Raji (cell line): ENCODE data around the gene FCSK.

Experiments
- POLR2A ChIP-seq: IDR thresholded peaks from 2 replicates; pipeline ENCODE4 v1.6.1; 2011; ENCODE audit warnings: low read depth, low read length, control low read depth; ENCODE audit not compliant: insufficient read depth

Gene FCSK

DNA sequence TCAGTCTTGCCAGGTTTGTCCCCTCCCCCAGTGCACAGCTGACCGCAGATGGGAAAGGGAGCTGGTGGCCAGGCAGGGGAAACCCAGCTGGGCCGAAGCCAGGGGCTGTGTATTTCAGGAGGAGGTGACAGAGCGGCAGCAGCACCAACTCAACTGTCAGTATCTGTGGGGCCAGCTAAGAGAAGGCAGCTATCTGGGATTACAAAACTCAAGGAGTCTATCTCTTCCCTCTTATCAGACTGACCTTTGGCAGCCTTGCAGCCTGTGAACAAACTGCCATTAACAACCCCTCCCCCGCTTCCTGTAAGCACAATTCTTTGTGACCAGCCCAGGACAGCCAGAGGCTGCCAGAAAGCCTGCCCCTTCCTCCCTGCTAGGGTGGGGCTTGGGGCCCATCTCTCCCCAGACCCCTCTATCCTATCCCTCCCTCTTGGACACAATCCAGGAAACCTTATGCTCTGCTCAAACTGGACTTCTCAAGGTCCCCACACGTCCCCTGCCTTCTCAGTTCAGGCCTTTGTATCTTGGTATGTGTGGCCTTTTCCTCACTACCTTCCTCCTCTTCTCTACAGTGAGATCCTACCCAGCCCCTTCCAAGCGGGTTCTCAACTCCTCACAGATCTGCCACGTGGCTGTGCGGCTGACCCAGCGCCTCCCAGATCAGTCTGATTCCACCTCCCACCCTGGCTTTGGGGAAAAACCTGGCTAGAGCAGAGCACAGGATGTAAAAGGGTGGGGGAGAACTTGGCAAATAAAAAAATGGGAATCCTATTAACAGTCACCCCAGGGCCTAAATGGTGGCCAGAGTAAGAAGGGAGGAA is 26.0 kb upstream of the FCSK start:
- TF ChIP-seq POLR2A: peak; percentile 38; the same call in 1 of the 2 replicates

DNA sequence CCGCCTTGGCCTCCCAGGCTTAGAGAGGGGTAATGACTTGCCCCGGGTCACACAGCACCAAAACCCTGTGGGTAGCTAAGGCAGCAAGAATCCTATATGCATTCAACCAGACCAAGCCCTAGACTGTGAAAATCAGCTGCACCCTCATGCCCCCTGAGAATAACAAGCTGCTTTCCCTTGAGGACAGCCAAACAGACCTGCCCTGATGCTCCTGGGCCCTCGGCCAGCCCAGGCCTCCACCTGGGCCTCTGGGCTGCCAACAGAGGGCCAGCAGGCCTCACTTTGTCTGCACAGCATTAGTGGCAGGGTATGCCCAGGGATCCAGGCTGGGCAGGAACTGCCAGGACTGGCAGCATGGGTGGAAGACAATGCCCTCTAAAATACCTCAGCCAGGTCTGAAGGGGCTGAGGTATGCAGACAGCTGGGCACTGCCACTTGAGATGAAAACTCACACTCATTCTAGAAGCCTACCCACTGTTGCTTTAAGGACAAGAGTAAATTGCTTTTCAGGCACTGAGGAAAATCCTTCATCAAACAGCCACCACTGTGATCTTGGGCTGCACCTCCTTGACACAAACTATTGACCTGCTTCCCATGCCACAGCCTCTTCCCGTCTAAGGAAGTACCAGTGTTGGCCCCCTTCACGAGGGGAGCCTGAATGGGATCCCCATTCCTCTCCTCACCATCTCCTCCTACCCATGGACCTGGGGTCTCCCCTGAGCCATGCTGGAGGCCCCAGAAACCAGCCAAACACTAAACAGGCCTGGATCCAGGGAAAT is 24.3 kb upstream of the FCSK start:
- TF ChIP-seq POLR2A: peak; percentile 31; the same call in 1 of the 2 replicates

DNA sequence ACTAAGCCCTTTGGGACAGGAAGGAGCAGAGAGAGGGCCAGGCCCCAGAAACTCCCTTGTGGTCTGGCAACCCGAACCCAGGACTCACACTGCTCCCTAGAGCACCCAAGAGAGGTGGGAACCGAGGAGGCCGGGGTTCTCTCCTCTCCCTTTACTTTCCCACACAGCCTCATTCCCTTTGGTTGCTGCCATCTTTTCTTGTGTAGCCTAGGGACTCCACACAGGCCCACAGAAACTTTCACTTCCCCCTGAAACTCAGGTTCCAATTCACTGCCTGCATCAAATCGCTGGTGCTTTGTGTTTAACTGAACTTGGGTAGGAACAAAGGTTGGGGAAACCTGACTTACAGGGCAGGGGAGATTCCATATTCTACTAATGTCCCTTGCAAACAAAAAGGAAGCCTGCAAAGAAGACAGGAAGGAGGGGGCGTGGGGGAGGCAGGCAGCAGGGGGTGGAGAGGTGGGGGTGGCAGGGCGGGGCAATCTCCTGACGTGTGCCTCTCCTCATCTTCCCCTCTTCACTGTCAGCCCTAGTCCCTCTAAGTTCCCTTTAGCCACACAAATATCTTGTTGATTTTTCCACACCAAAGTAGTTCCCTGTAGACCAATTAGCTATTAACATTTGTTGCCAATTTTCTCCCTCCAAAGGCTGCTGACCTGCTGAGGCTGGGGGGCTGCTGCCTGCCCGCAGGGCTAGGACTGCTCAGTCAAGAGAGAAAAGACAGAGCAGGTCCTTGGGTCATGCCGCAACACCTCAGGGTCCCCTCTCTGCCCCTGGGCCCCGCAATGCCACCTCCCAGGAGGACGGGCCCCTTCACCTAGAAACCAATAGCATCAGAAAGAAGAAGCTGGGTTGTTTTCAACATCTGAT is 23.5 kb upstream of the FCSK start:
- no peak for TF ChIP-seq POLR2A

DNA sequence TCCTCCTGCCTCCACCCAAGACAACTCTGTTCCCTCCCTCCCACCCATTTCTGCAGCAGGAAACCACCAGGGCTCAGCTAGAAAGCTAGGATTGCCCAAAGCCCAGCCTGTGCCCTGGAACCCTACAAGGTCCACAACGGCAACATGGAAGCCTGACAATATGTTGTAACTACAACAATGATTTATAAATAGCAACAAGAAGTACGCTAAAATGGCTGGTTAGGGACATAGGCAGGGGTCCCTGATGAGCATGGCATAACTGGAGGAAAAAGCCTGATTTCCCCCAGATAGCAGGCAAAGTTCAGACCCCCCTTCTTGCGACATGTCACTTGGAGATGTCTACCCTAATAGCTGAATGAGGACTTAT is 22.1 kb upstream of the FCSK start:
- TF ChIP-seq POLR2A: no peak

DNA sequence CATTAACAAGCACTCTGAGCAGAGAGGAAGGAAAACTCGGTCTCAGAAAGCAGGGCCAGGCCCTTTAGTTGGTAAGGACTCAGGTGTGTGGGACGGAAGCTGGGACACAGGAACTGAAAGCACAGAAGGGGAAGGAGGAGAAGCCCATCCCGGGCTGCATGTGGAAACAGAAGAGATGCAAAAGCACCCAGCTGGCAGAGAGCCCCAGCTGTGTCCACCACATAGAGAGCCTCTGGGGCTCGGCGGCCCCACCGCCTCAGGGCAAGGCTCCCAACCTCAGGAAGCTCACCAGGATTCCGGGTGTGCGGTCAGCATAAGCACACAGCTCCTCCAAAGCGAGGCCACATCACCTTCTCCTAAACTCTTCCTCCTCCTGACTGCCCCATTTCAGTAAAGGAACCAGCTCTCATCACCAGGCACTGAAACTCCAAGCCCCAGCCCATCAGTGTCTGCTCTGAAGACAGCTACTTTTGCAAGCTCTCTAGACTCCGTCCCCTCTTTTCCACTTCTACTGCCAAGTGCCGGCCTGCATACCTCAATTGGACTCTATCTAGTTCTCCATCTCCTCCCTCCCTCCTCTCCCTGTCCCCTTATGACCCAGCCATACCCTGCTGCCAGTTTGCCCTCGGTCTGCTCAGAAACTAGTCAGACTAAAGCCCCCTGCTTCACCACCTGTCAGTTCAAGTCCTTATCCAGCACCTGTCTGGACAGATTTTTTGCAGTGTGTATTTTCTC is 21.5 kb upstream of the FCSK start:
- no peak for TF ChIP-seq POLR2A

DNA sequence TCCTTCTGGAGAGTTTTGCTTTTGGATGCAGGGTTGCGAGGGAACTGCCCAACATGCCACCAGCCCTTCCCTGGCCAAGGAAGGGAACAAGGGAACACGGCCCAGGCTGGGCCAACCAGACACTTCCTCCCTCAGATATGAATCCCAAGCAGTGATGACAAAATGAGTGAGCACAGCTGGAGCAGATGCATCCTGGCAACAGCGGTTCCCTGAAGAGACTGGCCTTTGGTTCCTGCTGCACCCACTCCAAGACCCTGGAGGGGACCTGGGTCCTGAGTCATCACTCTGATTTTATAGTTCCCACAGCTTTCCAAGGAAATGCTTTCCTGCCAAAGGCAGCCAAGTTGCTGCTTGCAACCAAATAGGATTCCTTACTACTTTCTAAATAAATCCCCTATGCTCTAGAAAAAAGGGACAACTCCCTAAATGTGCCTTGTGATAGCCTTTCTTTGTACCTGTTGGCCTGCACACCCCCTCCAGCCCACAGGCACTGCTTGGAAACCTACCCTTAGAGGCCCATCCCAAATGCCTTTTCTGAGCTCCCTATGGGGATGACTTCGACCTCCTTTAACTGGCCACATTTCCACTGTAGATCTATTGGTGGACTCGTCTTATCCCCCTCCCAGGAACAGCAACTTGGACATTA is 20.8 kb upstream of the FCSK start:
- TF ChIP-seq POLR2A: no peak

DNA sequence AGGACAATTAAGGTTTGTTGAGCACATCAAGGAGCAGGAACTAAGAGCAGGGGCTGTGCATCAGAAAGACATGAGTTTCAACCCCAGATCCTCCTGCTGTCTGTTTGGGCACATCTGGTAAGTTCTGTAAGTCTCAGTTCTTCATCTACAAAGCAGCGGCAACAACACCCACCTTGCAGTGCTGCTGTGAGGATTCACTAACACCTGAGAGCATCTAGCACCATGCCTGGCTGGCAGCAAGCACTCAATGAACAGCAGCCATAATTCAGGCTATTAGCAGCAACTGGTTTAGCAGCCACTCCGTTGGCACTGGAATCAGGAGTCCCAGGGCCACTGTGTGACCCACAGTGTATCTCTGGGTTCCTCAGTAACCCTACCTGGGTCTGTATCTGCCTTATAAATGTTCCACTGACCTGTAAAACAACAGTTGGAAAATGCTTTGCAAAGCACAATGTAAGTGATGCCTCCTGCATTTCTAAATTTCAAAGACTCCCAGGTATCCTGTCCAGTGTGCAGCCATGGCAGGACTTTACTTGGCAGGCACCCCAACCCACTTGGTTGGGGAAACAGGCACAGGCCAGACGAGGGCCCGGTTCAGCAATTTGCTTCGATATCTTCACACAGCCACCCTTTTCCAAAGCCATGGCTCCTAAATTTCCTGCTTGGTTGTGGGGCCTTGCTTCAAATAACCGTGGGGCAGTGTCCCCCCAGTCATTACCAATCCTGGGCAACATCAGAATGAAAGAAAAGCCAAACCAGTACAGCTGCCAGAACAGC is 19.7 kb upstream of the FCSK start:
- TF ChIP-seq POLR2A: no peak

DNA sequence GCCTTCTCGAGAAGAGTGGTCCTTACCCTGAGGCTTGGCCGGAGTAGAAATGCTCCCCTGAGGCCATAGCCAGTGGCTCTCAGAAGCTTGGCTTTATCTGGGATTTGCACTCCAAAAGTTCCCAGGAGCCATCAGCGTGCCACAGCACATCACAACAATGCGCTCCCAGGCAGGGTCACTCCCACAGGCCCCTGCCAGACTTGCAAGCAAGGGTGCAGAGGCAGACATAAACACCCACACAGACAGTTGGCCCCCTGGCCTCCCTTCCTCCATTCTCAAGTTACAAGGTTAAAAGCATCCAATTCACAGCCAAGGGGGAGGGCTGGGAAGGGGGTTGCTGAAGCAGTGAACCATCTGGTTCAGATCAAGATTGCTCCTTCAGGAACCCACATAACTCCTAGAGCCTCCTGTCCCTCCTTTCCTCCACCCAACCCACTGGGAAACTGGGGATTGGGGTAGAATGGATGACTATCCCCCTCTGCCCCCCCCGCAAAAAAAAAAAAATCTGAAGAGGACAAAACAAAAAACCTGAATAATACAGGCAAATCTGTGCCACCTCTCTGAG is 17.3 kb upstream of the FCSK start:
- TF ChIP-seq POLR2A: peak; percentile 7; the same call in 1 of the 2 replicates

DNA sequence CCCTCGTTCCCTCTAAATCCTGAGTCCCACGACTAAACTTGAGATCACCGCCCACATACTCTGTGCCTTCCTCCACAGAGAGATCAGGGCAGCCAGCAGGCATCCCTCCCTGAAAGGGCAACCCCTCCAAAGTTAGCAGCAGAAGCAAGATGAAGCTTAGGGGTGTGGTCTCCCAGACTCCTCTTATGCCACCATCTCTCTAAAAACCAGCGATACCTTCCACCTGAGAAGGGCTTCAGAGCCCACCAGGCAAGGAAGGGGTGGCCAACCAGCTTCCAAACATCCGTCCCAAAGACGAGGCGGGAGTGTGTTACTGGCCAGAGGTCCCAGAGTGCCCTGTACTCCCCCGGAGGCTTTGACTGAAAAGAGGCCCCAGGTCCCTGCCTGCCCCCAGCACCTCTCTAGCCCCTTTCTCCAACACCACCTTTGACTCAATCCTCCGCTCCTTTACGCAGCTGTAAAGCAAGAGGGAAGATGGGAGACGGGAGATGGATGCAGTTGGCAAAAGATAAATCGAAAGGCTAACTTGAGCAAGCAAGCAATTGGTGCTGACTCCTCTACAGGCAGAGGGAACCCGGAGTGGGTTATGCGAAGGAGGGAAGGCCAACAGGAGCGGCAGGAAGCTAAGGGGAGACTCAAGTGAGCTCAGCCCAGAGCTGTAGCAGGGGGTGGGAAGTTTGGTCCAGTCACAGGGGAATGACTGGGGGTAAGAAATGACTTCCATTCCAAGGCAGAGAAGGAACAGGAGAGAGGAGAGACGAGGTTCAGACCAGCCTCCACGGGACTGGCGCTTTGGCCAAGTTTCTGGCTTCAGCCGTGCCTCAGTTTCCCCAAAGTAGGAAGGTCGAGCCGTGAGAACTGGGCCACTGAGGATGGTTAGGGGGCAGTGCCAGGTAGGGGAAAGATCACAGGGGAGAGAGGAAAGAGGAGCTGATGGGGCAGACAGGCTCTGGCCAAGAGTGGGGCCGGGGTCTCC is 16.5 kb upstream of the FCSK start:
- TF ChIP-seq POLR2A: no peak; the same call in 1 of the 2 replicates

DNA sequence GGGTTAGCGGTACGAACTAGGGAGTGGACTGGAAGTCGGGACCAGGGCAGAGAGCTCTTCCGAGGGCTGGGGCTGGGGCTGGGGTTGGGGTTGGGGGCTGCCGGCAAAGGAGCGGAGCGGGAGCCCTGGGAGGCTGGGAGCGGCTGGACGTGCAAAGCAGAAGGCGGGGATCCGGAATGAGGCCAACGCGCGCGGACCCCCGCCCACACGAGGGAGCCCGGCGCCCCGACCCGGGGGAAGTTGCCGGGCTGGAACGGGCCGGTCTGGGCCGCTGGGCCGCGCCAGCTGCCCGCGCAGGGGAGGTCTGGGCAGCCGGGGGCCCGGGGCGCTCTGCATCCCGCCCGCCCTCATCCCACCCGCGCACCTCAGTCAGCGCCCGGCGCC is 15.8 kb upstream of the FCSK start:
- TF ChIP-seq POLR2A: no peak

DNA sequence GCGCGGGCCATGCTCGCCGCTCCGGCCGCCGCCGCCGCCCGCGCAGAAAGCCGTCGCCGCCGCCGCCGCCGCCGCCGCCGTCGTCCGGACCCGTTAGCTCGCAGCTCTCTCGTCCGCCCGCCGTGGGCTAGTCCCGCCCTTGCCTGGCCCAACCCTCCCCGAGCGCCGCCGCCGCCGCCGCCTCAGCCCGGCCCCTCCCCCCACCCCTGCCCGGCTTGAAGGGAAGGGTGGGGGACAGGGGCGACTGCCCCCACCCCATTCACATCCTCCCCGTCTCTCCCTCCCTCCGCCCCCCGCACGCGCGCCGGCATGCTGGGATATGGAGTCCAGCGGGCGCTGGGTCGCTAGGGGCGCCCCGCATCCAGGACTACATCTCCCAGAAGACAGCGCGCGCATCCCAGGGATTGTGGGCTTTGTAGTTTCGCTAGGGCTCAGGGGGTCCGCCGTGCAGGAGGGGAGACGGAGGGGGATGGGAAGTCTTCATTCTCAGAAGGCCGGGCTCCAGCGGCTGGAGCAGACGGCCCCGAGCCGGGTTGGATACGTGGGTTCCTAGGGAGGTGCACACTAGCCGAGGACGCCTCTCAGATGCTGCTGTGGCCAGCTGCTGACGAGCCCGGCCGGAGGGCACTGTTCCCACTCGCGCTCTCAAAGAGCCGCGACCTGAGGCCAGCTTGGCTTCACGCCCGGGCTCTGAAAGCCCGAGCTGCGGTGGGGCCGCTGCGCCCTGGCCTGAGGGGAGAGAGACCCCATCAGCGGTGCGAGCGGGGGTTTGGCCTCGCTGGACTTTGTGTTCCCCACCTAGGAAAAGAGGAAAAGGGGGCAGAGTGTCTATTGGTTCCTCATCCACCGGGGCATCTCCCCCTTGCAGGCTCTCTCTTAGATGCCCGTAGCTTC is 15.2 kb upstream of the FCSK start, which contains the start of gene ST3GAL2:
Gene ST3GAL2, minus strand, starts transcription at position 132 of the 894 bp plus-strand sequence. CDS start 40,570 bp downstream, outside the sequence.
- TF ChIP-seq POLR2A: peak; percentile 57
